NCI-H2081 treated with DMSO at 0.1 percent for 48 hours (cell line): ENCODE data around the gene EPAS1.
"Not testable (repeated sequence)": the region's sequence is repeated elsewhere in the genome, so short reads cannot be mapped to it uniquely, and the experiment has no call there.

Experiments used
- DNase-seq: peaks from one replicate; lab custom pipeline; 2025; lab: John Stamatoyannopoulos, UW

Gene EPAS1

DNA sequence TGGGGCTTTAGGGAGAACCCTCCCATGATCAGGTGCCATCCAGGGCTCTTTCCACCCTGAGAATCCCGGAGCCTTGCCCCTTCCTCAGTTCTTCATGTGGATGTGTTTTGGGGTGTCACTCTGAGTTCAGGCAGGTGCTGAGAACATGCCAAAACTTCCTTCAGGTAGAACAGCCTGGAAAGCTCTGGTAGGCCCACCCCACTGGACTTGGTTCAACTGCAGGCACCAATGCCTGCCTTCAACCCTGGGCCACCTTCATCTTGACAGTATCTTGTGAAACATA is 85.8 kb downstream of the EPAS1 start:
- no peak for DNase-seq

DNA sequence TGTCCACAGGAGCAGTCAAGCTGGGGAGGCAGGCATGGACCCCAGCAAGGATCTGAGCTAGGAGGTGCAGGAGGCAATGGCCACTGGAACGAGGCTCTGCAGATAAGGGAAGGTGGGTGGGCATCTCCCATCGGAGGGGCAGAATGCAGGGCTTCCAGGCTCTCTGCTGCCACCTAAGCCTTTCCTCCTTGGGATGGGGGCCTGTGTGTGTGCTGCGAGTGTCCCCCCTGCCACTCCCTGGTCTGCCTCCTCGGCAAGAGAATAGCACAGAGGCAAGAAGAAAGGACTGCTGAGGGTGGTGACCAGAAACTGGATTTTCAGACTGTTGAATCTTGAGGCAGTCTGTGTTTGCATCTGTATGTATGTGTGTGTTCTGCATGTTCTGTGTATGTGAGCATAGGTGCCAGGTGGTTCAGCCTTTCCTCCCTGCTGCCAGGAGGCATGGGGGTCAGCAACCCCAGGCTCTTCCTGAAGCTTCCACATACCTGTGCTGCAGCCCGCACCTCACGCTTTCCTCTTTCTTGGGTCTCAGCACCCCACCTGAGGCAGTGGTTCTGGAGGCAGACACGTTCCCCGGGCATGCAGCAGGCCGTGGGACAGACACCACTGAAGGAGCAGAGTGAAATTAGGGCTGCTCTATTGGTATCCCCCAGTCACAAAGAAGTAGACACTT is 86.7 kb downstream of the EPAS1 start:
- DNase-seq, result no peak

DNA sequence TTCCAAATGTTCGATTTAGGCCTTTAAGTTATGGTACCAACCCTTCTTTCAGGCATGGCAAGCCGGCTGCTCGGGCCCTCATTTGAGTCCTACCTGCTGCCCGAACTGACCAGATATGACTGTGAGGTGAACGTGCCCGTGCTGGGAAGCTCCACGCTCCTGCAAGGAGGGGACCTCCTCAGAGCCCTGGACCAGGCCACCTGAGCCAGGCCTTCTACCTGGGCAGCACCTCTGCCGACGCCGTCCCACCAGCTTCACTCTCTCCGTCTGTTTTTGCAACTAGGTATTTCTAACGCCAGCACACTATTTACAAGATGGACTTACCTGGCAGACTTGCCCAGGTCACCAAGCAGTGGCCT is 87.2 kb downstream of the EPAS1 start:
- no peak for DNase-seq

DNA sequence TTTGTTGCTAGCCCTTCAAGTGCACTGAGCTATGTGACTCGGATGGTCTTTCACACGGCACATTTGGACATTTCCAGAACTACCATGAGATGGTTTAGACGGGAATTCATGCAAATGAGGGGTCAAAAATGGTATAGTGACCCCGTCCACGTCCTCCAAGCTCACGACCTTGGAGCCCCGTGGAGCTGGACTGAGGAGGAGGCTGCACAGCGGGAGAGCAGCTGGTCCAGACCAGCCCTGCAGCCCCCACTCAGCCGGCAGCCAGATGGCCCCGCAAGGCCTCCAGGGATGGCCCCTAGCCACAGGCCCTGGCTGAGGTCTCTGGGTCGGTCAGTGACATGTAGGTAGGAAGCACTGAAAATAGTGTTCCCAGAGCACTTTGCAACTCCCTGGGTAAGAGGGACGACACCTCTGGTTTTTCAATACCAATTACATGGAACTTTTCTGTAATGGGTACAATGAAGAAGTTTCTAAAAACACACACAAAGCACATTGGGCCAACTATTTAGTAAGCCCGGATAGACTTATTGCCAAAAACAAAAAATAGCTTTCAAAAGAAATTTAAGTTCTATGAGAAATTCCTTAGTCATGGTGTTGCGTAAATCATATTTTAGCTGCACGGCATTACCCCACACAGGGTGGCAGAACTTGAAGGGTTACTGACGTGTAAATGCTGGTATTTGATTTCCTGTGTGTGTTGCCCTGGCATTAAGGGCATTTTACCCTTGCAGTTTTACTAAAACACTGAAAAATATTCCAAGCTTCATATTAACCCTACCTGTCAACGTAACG is 88.8 kb downstream of the EPAS1 start:
- DNase-seq, result no peak

- no peak for DNase-seq
Observed at GRCh38 chr2:46386763-46387162, 89.6 kb downstream of the EPAS1 start.

DNA sequence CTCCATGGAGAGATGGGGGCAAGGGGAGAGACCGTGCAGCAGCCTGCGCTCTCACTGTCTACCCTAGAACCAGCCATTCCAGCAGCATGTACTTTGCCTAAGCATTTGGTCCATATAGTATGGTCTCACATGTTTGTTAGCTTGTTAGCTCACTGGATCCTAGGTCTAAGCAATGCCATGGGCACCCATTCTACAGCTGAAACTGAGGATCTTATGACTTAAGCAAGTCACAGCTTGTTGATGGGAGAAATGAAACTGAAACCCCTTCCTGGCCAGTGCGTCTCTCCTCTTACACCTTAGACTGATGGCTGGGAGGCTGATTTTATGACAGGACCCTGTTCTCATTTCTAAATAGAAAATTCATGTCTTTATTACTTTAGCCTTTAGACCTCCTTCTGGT is 90.1 kb downstream of the EPAS1 start:
- DNase-seq, result no peak

DNA sequence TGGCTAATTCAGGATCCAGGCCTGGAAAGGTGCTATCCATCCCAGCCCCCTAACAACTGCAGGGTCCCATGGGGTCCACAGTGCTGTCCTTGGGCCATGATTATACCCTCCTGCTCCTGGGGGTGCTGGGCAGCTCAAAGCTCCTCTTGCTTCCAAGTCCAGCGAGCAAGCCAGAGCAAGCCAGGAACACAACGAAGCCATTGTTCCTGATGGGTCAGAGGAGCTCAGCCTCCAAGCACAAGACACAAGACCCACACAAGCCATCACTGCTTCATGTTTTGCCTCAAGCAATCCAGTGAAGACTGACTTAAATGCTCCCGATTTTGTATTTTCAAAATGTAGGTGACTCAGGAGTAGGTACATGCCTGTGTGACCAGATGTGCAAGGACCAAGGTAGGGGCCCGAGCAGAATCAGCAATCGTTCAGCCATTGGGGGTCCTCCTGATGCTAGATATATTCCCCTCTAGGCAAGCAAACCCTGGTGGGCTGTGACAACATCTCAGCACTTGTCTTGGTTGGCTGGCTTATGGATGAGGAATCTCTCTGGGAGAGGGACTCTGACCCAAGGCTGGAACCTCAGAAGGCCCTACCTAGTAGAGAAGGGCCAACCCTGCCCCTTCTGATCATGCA is 90.8 kb downstream of the EPAS1 start:
- no peak for DNase-seq

- DNase-seq, result no peak
Observed at GRCh38 chr2:46388881-46389280, 91.7 kb downstream of the EPAS1 start.

- no peak for DNase-seq
Observed at GRCh38 chr2:46389417-46389916, 92.3 kb downstream of the EPAS1 start.

- DNase-seq, result no peak
Observed at GRCh38 chr2:46390036-46390435, 92.8 kb downstream of the EPAS1 start.

DNA sequence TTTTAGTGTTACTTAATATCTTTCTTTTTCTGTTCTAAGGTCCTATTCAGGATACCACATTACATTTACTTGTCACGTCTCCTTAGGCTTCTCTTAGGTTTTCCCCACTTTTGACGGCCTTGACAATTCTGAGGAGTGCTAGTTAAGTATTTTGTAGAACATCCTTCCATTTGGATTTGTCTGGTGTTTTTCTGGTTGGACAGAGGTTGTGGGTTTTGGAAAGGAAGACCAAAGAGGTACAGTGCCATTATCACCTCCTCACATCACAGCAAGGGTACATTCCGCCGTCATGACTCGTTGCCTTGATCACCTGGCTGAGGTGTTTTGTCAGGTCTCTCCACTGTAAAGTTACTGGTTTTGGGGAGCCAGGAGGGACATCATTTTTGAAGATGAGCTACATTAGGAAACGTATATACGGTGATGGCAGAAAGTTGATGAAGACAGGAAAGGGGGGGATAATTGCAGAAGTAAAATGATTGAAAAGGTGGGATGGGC is 93.7 kb downstream of the EPAS1 start:
- no peak for DNase-seq

- DNase-seq, result no peak
Observed at GRCh38 chr2:46392561-46393346, 95.5 kb downstream of the EPAS1 start.

GRCh38 chr2:46393347-46393820 is 96.2 kb downstream of the EPAS1 start:
- no peak for DNase-seq

DNA sequence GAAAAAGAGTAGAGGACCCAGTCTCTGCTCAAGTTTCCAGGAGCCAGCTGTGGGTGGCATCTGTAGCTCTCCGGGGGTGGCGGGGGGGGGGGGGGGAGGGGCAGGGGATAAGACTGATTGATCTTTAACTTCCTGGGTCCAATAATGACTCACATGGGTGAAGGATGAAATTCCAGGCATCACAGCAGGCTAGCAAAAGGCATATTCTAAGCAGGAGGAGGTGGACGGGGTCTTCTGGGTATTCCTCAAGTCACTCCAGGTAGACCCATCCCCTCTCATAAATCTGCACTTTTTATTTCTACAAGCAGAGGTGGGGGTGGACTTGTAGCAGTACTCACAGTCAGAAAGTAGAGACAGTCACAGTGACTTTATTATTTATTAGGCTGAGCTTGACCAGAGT is 96.7 kb downstream of the EPAS1 start:
- DNase-seq, result no peak

- no peak for DNase-seq
Observed at GRCh38 chr2:46394649-46395510, 97.7 kb downstream of the EPAS1 start.

GRCh38 chr2:46395730-46396129 is 98.5 kb downstream of the EPAS1 start:
- DNase-seq, result not testable (repeated sequence)

DNA sequence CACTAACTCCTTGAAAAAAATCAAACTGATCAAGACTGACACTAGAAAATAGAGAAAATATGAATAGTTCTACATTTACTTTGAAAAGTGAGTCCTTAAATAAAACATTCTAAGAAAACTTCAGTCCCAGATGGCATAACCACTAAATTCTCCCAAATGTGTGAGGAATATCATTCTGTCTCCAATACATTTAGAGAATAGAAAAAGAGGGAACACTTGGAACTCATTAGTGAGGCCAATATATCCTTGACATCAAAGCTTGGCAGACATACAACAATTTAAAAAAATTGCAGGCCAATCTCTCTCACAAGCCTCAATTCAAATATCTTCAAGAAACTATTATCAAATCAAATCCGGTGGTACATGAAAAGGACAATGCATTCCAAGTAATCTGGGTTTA is 102.8 kb downstream of the EPAS1 start:
- no peak for DNase-seq

- no peak for DNase-seq
Observed at GRCh38 chr2:46402874-46403273, 105.7 kb downstream of the EPAS1 start.

DNA sequence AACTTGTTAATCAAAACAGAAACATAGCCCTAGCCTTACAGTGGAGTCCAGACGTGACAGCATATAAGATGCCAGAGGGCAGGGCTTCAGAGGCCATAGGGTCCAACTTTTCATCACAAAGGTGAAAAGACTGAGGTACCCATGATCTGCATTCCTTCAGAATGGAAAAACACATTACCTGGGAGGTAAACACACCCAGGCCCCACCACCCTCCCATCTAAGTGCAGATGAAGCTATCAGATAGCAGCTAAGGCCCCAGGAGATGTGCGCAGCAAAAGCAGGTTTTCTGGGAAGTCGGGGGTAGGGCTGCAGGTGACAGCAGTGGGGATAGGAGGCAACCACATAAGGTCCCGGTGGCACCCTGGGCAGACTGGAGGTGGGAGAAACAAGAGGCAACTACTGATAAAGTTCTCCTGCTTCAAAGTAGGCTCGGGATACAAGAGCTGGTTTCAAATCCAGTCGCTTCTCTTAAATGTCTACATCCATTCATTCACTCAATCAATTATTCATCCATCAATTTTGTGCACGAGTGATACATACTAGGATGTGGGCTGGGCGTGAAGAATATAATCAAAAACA is 107.1 kb downstream of the EPAS1 start:
- no peak for DNase-seq

DNA sequence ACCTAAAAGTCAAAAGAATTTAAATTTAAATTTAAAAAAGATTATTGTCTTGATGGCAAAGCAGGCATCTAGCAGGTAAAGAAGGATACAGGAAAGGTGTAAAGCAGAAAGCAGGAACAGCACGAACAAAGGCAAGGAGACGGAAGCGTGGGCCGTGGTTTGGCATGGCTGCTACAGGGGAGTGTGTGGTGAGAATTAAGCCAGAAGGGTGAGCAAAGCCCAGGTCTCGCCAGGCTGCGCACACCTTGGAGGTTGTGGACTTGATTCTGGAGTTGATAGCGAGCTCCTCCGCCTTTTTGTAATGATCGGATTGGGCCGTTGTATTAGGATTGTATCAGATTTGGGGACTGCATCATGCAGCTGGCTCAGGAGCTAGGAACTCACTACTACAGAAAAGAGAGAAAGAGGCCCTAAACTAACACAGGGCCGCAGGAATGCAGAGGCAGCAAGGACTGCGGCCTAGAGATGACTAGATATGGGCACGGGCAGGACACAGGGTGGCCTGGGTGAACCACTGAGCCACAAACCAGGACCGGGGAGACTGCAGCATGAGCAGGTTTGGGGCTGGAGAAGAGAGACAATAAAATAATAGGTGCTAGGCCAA is 110.7 kb downstream of the EPAS1 start:
- DNase-seq, result no peak
